GM21529 (cell line): ENCODE data around the gene MED13L.
"Not testable (repeated sequence)": the region's sequence is repeated elsewhere in the genome, so short reads cannot be mapped to it uniquely, and the experiment has no call there.

Experiments used
- ATAC-seq: cut with Tn5 transposase; IDR thresholded peaks from one replicate; pipeline ENCODE4 v1.9.1; 2021; ENCODE audit not compliant: unreplicated experiment

Gene MED13L

GRCh38 chr12:116062698-116063097 is 214.8 kb downstream of the MED13L start:
- ATAC-seq, result no peak

GRCh38 chr12:116060764-116061163 is 216.7 kb downstream of the MED13L start:
- peak; percentile 80 for ATAC-seq

GRCh38 chr12:116059904-116060303 is 217.6 kb downstream of the MED13L start:
- no peak for ATAC-seq

GRCh38 chr12:116058574-116058973 is 218.9 kb downstream of the MED13L start:
- ATAC-seq, result no peak

- ATAC-seq, result no peak
These were observed 220.1 kb downstream of the MED13L start for GRCh38 chr12:116057356-116057755.

- no peak for ATAC-seq
These were observed 221.4 kb downstream of the MED13L start for GRCh38 chr12:116055895-116056607.

- no peak for ATAC-seq
These were observed 223.2 kb downstream of the MED13L start for GRCh38 chr12:116054280-116054679.

GRCh38 chr12:116053479-116054200 is 223.9 kb downstream of the MED13L start:
- no peak for ATAC-seq

- ATAC-seq, result no peak
These were observed 227.2 kb downstream of the MED13L start for GRCh38 chr12:116050275-116050674.

GRCh38 chr12:116048879-116049278 is 228.6 kb downstream of the MED13L start:
- ATAC-seq, result no peak

GRCh38 chr12:116046039-116046438 is 231.5 kb downstream of the MED13L start:
- ATAC-seq, result no peak

GRCh38 chr12:116045150-116045549 is 232.3 kb downstream of the MED13L start:
- no peak for ATAC-seq

GRCh38 chr12:116043659-116044535 is 233.6 kb downstream of the MED13L start:
- no peak for ATAC-seq

GRCh38 chr12:116040402-116040801 is 237.1 kb downstream of the MED13L start:
- ATAC-seq, result no peak

- no peak for ATAC-seq
These were observed 238.4 kb downstream of the MED13L start for GRCh38 chr12:116039081-116039480.

- ATAC-seq, result no peak
These were observed 239.3 kb downstream of the MED13L start for GRCh38 chr12:116037941-116038837.

GRCh38 chr12:116033765-116034164 is 243.7 kb downstream of the MED13L start:
- ATAC-seq, result no peak

- not testable (repeated sequence) for ATAC-seq
These were observed 245.9 kb downstream of the MED13L start for GRCh38 chr12:116031624-116032023.

GRCh38 chr12:116028619-116029018 is 248.9 kb downstream of the MED13L start:
- no peak for ATAC-seq

- no peak for ATAC-seq
These were observed 250.0 kb downstream of the MED13L start for GRCh38 chr12:116027551-116027821.
